Measurements from ENCODE around the gene TIGD3.

DNA sequence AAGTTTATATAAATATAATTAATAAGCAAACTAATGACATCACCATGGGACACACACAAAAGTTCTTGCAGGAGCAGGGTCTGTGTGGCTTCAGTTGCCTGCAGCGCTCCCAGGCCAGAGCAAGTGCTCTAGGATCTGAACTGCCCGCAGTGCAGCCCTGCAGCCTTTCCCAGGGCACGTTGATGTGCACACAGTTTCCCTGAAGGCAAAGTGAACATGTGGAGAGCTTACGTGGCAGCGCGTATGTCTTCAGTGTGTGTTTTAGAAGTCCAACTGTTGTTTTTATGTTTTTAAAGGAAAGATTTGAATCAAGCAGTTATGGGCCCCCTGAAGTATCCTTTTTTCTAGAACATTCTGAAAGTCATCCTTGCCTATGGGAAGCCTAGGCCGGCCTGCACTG lies 1.2 kb upstream of the TIGD3 start:
- TF ChIP-seq, protein P1, sequence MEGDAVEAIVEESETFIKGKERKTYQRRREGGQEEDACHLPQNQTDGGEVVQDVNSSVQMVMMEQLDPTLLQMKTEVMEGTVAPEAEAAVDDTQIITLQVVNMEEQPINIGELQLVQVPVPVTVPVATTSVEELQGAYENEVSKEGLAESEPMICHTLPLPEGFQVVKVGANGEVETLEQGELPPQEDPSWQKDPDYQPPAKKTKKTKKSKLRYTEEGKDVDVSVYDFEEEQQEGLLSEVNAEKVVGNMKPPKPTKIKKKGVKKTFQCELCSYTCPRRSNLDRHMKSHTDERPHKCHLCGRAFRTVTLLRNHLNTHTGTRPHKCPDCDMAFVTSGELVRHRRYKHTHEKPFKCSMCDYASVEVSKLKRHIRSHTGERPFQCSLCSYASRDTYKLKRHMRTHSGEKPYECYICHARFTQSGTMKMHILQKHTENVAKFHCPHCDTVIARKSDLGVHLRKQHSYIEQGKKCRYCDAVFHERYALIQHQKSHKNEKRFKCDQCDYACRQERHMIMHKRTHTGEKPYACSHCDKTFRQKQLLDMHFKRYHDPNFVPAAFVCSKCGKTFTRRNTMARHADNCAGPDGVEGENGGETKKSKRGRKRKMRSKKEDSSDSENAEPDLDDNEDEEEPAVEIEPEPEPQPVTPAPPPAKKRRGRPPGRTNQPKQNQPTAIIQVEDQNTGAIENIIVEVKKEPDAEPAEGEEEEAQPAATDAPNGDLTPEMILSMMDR (IDR thresholded peaks at IDR 0.05; ENCODE audit: low read depth, low read length, missing input control) = no peak
- TF ChIP-seq JUND (IDR thresholded peaks at IDR 0.05) (no peak), EGR1 (IDR thresholded peaks at IDR 0.05; ENCODE audit: low read depth in 2 of 2) (no peak), FOXA1 (IDR thresholded peaks at IDR 0.05) (no peak)
- TF ChIP-seq, protein P2, sequence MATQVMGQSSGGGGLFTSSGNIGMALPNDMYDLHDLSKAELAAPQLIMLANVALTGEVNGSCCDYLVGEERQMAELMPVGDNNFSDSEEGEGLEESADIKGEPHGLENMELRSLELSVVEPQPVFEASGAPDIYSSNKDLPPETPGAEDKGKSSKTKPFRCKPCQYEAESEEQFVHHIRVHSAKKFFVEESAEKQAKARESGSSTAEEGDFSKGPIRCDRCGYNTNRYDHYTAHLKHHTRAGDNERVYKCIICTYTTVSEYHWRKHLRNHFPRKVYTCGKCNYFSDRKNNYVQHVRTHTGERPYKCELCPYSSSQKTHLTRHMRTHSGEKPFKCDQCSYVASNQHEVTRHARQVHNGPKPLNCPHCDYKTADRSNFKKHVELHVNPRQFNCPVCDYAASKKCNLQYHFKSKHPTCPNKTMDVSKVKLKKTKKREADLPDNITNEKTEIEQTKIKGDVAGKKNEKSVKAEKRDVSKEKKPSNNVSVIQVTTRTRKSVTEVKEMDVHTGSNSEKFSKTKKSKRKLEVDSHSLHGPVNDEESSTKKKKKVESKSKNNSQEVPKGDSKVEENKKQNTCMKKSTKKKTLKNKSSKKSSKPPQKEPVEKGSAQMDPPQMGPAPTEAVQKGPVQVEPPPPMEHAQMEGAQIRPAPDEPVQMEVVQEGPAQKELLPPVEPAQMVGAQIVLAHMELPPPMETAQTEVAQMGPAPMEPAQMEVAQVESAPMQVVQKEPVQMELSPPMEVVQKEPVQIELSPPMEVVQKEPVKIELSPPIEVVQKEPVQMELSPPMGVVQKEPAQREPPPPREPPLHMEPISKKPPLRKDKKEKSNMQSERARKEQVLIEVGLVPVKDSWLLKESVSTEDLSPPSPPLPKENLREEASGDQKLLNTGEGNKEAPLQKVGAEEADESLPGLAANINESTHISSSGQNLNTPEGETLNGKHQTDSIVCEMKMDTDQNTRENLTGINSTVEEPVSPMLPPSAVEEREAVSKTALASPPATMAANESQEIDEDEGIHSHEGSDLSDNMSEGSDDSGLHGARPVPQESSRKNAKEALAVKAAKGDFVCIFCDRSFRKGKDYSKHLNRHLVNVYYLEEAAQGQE (IDR thresholded peaks at IDR 0.05) = no peak
- TF ChIP-seq, protein P3, sequence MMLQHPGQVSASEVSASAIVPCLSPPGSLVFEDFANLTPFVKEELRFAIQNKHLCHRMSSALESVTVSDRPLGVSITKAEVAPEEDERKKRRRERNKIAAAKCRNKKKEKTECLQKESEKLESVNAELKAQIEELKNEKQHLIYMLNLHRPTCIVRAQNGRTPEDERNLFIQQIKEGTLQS (IDR thresholded peaks at IDR 0.05) = no peak

Data from liver (tissue), 3 donors.